ENCODE measurements around the gene ARHGAP42. TPM values are rescaled to one million over a fixed set of nuclear protein-coding genes. Genes with fewer than 3 reads are reported as not detected.
"Not testable (repeated sequence)": the region's sequence is repeated elsewhere in the genome, so short reads cannot be mapped to it uniquely, and the experiment has no call there.

Gene ARHGAP42
- total RNA-seq, 4 donors from 2014 or later, result 5.1 to 10.6 (median 8.0) TPM

DNA sequence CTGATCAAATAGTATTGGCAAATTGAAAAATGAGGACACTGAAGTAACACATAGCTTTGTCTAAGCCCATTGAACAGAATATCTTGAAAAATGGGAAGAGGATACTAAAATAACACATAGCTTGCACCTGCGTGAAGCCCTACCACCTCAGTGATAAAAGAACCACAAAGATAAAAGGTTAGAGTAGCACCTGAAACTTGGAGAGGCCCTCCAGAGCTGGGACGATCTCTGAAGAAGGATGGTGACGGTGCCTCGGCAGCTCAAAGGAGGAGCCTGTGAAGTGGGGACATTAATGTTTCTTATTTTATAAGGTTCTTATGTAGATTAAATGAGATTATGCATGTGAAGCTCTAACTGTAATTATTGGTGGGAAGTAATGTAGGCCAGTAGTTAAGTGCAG, 23.1 kb upstream of the ARHGAP42 start:
- WGBS, result 93% methylated on average over 4 of the region's 4 CpGs
- Histone ChIP-seq H3K4me1 (no peaks in the 10 kb centered on the region), H3K27ac (replicated peaks in 1 of 4) (no peak overlapping the region), H3K27me3 (no peaks in the 10 kb centered on the region), H3K9me3 (no peaks in the 10 kb centered on the region), H3K4me3 (no peak overlapping the region), H3K36me3 (no peaks in the 10 kb centered on the region)
- no peak for DNase-seq (ENCODE audit: extremely low spot score)
- TF ChIP-seq POLR2A (IDR thresholded peaks at IDR 0.05; ENCODE audit: low read depth) (no peak), EP300 (IDR thresholded peaks at IDR 0.05) (no peak), POLR2AphosphoS5 (IDR thresholded peaks at IDR 0.05) (no peak)
- TF ChIP-seq, protein P1, sequence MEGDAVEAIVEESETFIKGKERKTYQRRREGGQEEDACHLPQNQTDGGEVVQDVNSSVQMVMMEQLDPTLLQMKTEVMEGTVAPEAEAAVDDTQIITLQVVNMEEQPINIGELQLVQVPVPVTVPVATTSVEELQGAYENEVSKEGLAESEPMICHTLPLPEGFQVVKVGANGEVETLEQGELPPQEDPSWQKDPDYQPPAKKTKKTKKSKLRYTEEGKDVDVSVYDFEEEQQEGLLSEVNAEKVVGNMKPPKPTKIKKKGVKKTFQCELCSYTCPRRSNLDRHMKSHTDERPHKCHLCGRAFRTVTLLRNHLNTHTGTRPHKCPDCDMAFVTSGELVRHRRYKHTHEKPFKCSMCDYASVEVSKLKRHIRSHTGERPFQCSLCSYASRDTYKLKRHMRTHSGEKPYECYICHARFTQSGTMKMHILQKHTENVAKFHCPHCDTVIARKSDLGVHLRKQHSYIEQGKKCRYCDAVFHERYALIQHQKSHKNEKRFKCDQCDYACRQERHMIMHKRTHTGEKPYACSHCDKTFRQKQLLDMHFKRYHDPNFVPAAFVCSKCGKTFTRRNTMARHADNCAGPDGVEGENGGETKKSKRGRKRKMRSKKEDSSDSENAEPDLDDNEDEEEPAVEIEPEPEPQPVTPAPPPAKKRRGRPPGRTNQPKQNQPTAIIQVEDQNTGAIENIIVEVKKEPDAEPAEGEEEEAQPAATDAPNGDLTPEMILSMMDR (IDR thresholded peaks at IDR 0.05), result no peak
- intact Hi-C loops (cut with DNase I), result no loop called here

DNA sequence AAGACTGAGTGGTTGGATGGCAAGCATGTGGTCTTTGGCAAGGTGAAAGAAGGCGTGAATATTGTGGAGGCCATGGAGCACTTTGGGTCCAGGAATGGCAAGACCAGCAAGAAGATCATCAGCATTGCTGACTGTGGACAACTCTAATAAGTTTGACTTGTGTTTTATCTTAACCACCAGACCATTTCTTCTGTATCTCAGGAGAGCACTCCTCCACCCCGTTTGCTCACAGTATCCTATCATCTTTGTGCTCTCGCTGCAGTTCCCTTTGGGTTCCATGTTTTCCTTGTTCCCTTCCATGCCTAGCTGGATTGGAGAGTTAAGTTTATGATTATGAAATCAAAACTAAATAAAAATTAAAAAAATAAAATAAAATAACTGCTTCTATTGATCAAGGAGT, 20.3 kb upstream of the ARHGAP42 start:
- H3K4me3 ChIP-seq; H3K27me3 ChIP-seq; intact Hi-C loops (cut with DNase I); H3K9me3 ChIP-seq; H3K36me3 ChIP-seq; H3K27ac ChIP-seq (replicated peaks in 1 of 4); H3K4me1 ChIP-seq; DNase-seq (ENCODE audit: extremely low spot score): not testable (repeated sequence)
- WGBS, result 94% methylated on average over 3 of the region's 3 CpGs

DNA sequence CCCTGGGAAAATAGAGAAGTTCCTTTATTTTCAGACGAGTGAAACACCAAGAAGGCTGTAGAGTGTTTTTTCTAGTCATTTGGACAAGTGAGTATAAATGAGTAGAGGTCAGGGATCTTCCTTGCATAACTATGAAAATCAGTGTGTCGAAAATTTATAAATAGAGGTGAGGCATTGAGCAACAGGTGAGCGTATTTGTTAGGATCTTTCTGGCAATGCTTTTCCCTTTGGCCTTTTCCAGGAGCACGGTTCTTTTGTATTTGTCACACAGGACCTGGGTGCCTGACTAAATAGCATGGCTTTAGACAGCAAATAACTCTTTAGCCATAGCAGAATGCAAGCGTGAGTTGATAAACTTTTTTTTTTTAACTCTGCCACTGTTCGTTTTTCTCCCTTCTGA, 19.6 kb upstream of the ARHGAP42 start:
- no peak for DNase-seq (ENCODE audit: extremely low spot score)
- H3K4me3 ChIP-seq, result no peak overlapping the region
- no peaks in the 10 kb centered on the region for H3K36me3 ChIP-seq
- no peak overlapping the region for H3K27ac ChIP-seq (replicated peaks in 1 of 4)
- intact Hi-C loops (cut with DNase I), result no loop called here
- WGBS, result 72% methylated on average over 6 of the region's 6 CpGs
- no peaks in the 10 kb centered on the region for H3K27me3 ChIP-seq
- H3K9me3 ChIP-seq, result no peaks in the 10 kb centered on the region
- TF ChIP-seq, protein P1 (IDR thresholded peaks at IDR 0.05), result no peak
- TF ChIP-seq POLR2A (IDR thresholded peaks at IDR 0.05; ENCODE audit: low read depth) (no peak), EP300 (IDR thresholded peaks at IDR 0.05) (no peak), POLR2AphosphoS5 (IDR thresholded peaks at IDR 0.05) (no peak)
- peaks cover 0 to 2% (median under 1%) of the 10 kb centered on the region in 4 donors for H3K4me1 ChIP-seq

DNA sequence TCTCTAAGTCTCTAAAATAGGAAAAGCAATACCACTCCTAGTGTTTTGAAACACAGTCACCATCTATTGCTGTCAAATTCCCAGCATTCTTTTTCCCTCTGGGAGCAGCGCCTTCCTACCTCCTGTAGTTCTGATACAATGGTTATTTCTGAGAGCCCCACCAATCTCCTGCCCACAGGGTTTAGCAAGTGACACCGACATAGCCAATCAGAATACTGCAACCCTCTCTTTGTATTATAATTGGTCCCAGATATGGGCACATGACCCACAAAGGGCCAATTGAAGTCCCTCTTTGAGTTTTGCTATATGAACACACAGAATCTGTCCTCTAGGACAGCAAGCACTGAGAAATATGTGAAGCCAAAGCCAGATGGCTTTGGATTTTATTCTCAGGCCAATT, 16.9 kb upstream of the ARHGAP42 start:
- no peak overlapping the region for H3K27ac ChIP-seq (replicated peaks in 1 of 4)
- intact Hi-C loops (cut with DNase I), result no loop called here
- 84% methylated on average over 2 of the region's 2 CpGs for WGBS
- no peak for DNase-seq (ENCODE audit: extremely low spot score)
- H3K9me3 ChIP-seq, result no peaks in the 10 kb centered on the region
- TF ChIP-seq EP300 (IDR thresholded peaks at IDR 0.05) (no peak), POLR2A (IDR thresholded peaks at IDR 0.05; ENCODE audit: low read depth) (no peak), POLR2AphosphoS5 (IDR thresholded peaks at IDR 0.05) (no peak)
- TF ChIP-seq, protein P1 (IDR thresholded peaks at IDR 0.05), result no peak
- peaks cover 0 to 12% (median 7%) of the 10 kb centered on the region in 4 donors for H3K4me1 ChIP-seq
- H3K36me3 ChIP-seq, result no peaks in the 10 kb centered on the region
- no peaks in the 10 kb centered on the region for H3K27me3 ChIP-seq
- no peak overlapping the region for H3K4me3 ChIP-seq

- H3K9me3 ChIP-seq, result no peaks in the 10 kb centered on the region
- no peak overlapping the region for H3K4me3 ChIP-seq
- H3K4me1 ChIP-seq, result peaks cover 0 to 12% (median 7%) of the 10 kb centered on the region in 4 donors
- TF ChIP-seq POLR2A (IDR thresholded peaks at IDR 0.05; ENCODE audit: low read depth) (no peak), EP300 (IDR thresholded peaks at IDR 0.05) (no peak), POLR2AphosphoS5 (IDR thresholded peaks at IDR 0.05) (no peak)
- TF ChIP-seq, protein P1 (IDR thresholded peaks at IDR 0.05), result no peak
- 90% methylated on average over 6 of the region's 6 CpGs for WGBS
- H3K36me3 ChIP-seq, result no peaks in the 10 kb centered on the region
- H3K27me3 ChIP-seq, result no peaks in the 10 kb centered on the region
- no peak for DNase-seq (ENCODE audit: extremely low spot score)
- no peak overlapping the region for H3K27ac ChIP-seq (replicated peaks in 1 of 4)
- intact Hi-C loops (cut with DNase I), result no loop called here
These were observed 15.6 kb upstream of the ARHGAP42 start for GRCh38 chr11:100671471-100671870.
